Duodenal mucosa (tissue), 2 donors: Measurements from ENCODE around the gene DPEP3.
"Not testable (repeated sequence)": the region's sequence is repeated elsewhere in the genome, so short reads cannot be mapped to it uniquely, and the experiment has no call there.

ENCODE experiments used
- H3K27ac ChIP-seq: one replicate; pipeline ENCODE4 v1.7.0; 2013; ENCODE audit warnings: low read depth, low read length
- H3K27me3 ChIP-seq, 2 donors: one replicate each; pipeline ENCODE4 v1.7.0; 2013; ENCODE audit warnings: low read length in 2 of 2, control low read depth in 1 of 2; ENCODE audit not compliant: insufficient read depth in 2 of 2, control insufficient read depth in 1 of 2
- H3K36me3 ChIP-seq, 2 donors: one replicate each; pipeline ENCODE4 v1.7.0; 2013; ENCODE audit warnings: low read length in 2 of 2, control low read depth in 1 of 2; ENCODE audit not compliant: insufficient read depth in 2 of 2, control insufficient read depth in 1 of 2
- H3K4me1 ChIP-seq, 2 donors: one replicate each; pipeline ENCODE4 v1.7.0; 2013; ENCODE audit warnings: low read length in 2 of 2, control low read depth in 1 of 2; ENCODE audit not compliant: insufficient read depth in 2 of 2, control insufficient read depth in 1 of 2
- H3K4me3 ChIP-seq, 2 donors: one replicate each; pipeline ENCODE4 v1.7.0; 2013; ENCODE audit warnings: low read length in 2 of 2, low read depth in 1 of 2
- H3K9ac ChIP-seq, 2 donors: one replicate each; pipeline ENCODE4 v1.7.0; 2013; ENCODE audit warnings: low read length in 2 of 2, low read depth in 1 of 2
- H3K9me3 ChIP-seq, 2 donors: one replicate each; pipeline ENCODE4 v1.7.0; 2013; ENCODE audit warnings: low read length in 2 of 2, control low read depth in 1 of 2; ENCODE audit not compliant: control insufficient read depth in 1 of 2

The DPEP3 gene

GRCh38 chr16:67939507-67940445 is 40.5 kb downstream of the DPEP3 start:
- Histone ChIP-seq H3K27ac (no peak overlapping the region), H3K9me3 (no peaks in the 10 kb centered on the region), H3K9ac (no peak overlapping the region)

DNA sequence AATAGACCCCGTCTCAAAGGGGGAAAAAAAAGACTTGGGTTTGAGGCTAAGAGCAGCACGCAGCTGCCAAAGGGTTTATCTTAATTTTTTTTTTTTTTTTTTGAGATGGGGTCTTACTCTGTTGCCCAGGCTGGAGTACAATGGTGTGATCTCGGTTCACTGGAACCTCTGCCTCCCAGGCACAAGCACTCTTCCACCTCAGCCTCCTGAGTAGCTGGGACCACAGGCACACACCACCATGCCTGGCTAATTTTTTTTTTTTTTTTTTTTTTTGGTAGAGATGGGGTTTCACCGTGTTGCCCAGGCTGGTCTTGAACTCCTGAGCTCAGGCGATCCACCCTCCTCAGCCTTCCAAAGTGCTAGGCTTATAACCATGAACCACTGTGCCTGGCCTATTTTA is 42.6 kb downstream of the DPEP3 start:
- peaks cover 15 to 30% of the 10 kb centered on the region in 2 donors for H3K4me1 ChIP-seq
- H3K36me3 ChIP-seq, result peaks cover 17 to 19% of the 10 kb centered on the region in 2 donors
- not testable (repeated sequence) for H3K27me3 ChIP-seq, H3K9me3 ChIP-seq, H3K27ac ChIP-seq, H3K9ac ChIP-seq
- H3K4me3 ChIP-seq, result peak overlapping the region in 1 of 2 donors; percentile 98

More at GRCh38 chr16:67939507-67940445, 40.5 kb downstream of the DPEP3 start:
- peaks cover 3 to 11% of the 10 kb centered on the region in 2 donors for H3K36me3 ChIP-seq
- H3K27me3 ChIP-seq, result no peaks in the 10 kb centered on the region
- H3K4me1 ChIP-seq, result peaks cover 14 to 36% of the 10 kb centered on the region in 2 donors
- H3K4me3 ChIP-seq, result no peak overlapping the region

GRCh38 chr16:67936880-67937605 is 43.3 kb downstream of the DPEP3 start:
- peak overlapping the region; percentile 91 to 98 for H3K4me3 ChIP-seq
- H3K36me3 ChIP-seq, result peaks cover 20 to 22% of the 10 kb centered on the region in 2 donors
- no peaks in the 10 kb centered on the region for H3K27me3 ChIP-seq
- H3K9ac ChIP-seq, result peak overlapping the region; percentile 89 to 99
- peaks cover 15 to 30% of the 10 kb centered on the region in 2 donors for H3K4me1 ChIP-seq
- H3K27ac ChIP-seq, result peak overlapping the region; percentile 74
- H3K9me3 ChIP-seq, result no peaks in the 10 kb centered on the region

DNA sequence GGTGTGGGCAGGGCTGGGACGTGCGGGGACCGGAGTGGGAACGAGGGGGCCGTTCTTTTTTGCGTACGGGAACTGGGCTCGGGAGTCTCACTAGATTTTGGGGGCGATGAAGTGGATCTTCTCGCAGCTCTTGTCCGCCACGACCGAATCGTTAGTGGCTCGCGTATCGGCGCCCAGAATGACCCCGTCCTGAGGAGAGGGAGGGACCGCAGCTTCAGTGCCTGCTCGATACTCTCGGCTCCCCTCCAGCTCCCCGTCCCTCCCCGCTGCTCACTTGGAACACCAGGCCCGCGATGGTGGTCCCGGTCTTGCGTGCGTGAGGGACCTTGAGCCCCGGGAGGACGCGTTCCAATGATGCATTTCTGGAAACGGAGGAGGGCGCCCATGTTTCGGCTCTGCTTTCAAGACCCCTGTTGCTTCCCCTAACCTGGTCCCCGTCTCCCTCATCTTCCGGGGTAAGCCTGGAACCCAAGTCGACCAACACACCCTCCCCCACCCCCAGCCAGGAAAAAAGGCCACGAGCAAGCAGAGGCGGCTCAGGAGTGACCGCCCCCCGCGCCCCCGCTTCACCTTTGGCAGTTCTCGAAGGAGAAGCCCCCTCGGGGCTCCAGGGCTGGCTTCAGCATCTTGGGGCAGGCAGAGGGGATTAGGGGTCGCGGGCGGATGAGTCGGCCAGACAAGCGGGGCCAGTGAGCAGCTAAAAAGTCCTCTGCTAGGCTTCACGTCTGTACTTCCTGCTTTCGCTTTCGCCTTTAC is 44.0 kb downstream of the DPEP3 start, which contains the start of gene PSMB10:
TSS of gene PSMB10 (minus strand) at position 727 of the 756 bp plus-strand sequence. CDS start at position 626, 101 bp downstream.
- Histone ChIP-seq H3K27ac (peak within 1 kb of the TSS; percentile 90), H3K4me3 (peak within 1 kb of the TSS; percentile 91 to 98), H3K9ac (peak within 1 kb of the TSS; percentile 89 to 99), H3K4me1 (peaks cover 15 to 30% of the 10 kb centered on the region in 2 donors), H3K9me3 (no peaks in the 10 kb centered on the region), H3K27me3 (no peaks in the 10 kb centered on the region), H3K36me3 (peaks cover 21 to 28% of the 10 kb centered on the region in 2 donors)

DNA sequence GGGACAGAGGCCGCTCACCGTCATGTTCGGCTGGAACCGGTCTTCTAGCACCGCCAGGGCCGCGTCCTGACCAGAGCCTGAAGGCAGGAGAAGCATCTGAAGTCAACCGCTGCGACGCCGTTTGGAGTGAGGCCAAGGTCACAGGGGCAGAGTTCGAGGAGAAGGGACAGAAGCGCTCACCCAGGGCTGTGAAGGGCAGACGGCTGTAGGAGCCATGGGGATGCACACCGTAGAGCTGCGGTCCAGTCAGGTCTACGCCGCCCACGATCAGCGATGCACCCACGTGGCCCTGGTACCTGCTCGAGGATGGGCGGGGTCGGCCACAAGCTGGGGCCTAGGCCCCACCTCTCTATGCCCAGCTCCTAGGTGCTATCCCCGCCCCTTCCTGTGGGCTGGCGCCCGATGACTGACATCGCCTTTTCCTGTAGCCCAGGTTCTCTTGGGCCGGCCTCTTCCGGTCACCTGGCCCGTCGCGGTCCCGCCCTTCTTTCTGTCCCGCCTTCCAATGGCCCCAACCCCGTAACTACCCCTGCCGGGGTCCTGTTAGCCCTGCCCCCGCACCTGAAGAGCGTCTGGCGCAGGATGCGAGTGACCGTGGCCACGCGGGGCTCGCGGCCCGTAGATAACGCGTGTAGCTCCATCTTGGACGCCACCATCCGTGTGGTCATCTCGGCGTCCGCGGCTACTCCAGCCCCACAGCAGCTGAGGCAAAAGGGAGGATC is 44.7 kb downstream of the DPEP3 start:
- Histone ChIP-seq H3K27ac (peak overlapping the region; percentile 90), H3K9me3 (no peaks in the 10 kb centered on the region), H3K4me1 (peaks cover 15 to 30% of the 10 kb centered on the region in 2 donors), H3K27me3 (no peaks in the 10 kb centered on the region), H3K36me3 (peaks cover 27 to 34% of the 10 kb centered on the region in 2 donors), H3K4me3 (peak overlapping the region; percentile 91 to 98), H3K9ac (peak overlapping the region; percentile 89 to 99)

DNA sequence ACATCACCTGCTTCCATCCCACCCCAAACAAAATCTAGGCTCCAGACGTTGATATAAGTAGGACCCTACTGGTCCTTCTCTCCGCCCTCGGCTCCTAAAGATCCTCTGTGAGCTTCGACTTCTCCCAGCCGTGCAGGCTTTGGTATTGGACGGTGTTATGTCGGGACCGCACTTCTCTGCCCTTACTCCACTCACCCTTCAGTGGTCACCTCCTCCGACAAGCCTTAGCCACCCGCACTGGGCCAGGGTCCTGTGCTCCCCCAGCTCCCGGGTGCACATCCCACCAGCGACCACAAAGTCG is 45.2 kb downstream of the DPEP3 start:
- Histone ChIP-seq H3K4me1 (peaks cover 15 to 25% of the 10 kb centered on the region in 2 donors), H3K4me3 (peak overlapping the region; percentile 91 to 98), H3K27me3 (no peaks in the 10 kb centered on the region), H3K27ac (no peak overlapping the region), H3K36me3 (peaks cover 30 to 39% of the 10 kb centered on the region in 2 donors), H3K9me3 (no peaks in the 10 kb centered on the region), H3K9ac (peak overlapping the region; percentile 21 to 24)

DNA sequence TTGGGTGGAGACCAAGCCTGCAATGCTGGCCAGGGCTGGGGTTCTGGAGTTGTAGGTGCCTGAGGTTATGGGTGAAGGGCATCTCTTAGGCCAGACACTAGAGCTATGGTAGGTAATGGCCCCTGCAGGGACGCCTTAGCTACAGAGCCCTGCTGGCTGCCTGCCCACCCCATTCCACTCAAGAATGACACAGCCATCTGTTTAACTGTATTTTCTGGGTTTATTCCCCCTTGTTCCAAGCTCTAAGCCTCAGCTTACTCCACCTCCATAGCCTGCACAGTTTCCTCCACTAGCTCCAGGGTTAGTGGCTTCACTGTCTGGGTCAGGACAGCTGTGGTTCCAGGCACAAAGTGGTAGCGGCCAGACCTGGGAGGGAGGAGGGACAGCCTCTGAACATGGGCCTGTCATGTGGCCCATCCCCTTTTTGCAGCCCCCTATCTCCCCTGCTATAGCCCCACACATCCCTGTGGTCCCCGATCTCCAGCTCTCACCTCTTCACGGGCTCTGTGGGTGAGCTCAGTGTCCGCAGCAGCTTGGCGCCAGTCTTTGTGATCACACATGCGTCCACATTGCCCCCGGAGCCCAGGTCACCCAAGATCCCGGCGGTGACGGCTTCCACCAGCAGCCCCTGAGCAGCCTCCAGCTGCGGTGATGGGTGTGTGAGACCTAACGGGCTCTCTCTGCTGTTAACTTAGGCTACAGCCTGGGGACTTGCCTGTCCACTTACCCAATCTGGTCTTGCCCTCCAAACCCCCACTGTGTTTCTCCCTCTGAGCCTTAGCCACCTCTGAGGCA is 45.8 kb downstream of the DPEP3 start:
- no peaks in the 10 kb centered on the region for H3K9me3 ChIP-seq
- H3K36me3 ChIP-seq, result peaks cover 30 to 44% of the 10 kb centered on the region in 2 donors

DNA sequence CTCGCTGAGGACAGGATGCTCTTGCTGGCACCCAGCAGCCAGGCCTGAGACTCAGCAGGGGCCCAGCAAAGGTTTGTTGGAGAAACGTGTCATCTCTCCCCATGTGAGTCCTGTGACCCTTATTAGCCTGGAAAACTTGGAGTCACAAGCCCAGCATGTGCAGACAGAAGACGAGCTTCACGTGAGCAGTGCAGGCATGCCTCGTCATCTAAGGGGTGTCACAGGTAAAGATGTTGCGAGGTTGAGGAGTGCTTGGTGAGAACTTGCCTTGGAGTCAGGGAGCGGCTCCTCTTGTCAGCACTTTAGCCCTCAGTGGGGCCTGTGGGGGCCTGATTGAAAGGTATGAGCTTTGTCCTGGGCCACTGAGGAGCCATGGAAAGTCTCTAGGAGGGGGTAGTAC is 46.5 kb downstream of the DPEP3 start:
- Histone ChIP-seq H3K9ac (no peak overlapping the region), H3K27me3 (no peaks in the 10 kb centered on the region), H3K9me3 (no peaks in the 10 kb centered on the region), H3K36me3 (peaks cover 30 to 51% of the 10 kb centered on the region in 2 donors), H3K4me1 (peaks cover 15 to 21% of the 10 kb centered on the region in 2 donors), H3K27ac (no peak overlapping the region), H3K4me3 (no peak overlapping the region)

More for the DNA sequence above, 45.8 kb downstream of the DPEP3 start:
- peak overlapping the region in 1 of 2 donors; percentile 24 for H3K9ac ChIP-seq
- no peak overlapping the region for H3K27ac ChIP-seq
- peaks cover 15 to 21% of the 10 kb centered on the region in 2 donors for H3K4me1 ChIP-seq
- H3K27me3 ChIP-seq, result no peaks in the 10 kb centered on the region
- H3K4me3 ChIP-seq, result peak overlapping the region; percentile 91 to 98

DNA sequence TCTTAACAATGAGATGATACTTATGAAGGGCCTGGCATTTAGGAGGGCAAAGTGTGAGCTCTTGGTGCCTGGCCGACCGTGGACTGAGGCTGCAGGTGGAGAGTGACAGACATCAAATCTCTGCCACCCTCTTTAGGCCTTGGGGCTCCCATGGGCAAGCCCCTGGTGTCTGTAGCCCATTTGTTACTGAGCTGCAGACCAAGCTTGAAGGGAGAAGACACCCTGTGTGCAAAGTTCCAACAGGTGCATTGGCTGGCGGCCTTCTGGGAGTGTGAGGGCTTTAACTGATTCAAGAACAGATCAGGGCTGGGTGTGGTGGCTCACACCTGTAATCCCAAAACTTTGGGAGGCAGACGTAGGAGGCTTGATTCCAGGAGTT is 47.8 kb downstream of the DPEP3 start:
- H3K36me3 ChIP-seq, result peaks cover 35 to 64% of the 10 kb centered on the region in 2 donors
- no peak overlapping the region for H3K27ac ChIP-seq
- H3K9ac ChIP-seq, result no peak overlapping the region
- no peak overlapping the region for H3K4me3 ChIP-seq
- peaks cover 14 to 20% of the 10 kb centered on the region in 2 donors for H3K4me1 ChIP-seq
- no peaks in the 10 kb centered on the region for H3K27me3 ChIP-seq
- H3K9me3 ChIP-seq, result no peaks in the 10 kb centered on the region
